ENCODE data around the gene RNF207.

DNA sequence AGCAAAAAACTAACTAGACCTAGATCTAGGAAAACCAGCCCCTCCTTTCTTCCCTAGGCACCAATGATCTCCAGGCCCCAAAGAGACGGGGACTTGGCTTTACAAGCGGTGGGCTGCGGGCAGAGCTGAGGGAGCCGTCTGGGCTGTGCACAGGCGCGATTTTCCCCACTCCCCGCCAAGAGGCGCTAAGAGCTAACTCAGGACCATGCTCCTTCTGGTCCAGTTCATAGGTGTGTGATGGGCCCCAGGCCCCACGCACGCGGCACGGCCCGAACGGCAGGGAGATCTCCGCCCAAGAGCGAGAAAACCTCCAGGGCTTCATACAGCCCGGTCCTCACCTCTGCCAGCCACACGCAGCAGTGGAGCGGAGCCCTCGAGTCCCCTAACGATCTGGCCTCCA lies 62.5 kb downstream of the RNF207 start:
- TF ChIP-seq, protein P1, sequence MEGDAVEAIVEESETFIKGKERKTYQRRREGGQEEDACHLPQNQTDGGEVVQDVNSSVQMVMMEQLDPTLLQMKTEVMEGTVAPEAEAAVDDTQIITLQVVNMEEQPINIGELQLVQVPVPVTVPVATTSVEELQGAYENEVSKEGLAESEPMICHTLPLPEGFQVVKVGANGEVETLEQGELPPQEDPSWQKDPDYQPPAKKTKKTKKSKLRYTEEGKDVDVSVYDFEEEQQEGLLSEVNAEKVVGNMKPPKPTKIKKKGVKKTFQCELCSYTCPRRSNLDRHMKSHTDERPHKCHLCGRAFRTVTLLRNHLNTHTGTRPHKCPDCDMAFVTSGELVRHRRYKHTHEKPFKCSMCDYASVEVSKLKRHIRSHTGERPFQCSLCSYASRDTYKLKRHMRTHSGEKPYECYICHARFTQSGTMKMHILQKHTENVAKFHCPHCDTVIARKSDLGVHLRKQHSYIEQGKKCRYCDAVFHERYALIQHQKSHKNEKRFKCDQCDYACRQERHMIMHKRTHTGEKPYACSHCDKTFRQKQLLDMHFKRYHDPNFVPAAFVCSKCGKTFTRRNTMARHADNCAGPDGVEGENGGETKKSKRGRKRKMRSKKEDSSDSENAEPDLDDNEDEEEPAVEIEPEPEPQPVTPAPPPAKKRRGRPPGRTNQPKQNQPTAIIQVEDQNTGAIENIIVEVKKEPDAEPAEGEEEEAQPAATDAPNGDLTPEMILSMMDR (IDR thresholded peaks at IDR 0.05; ENCODE audit: low read depth, low read length, missing input control), result no peak
- TF ChIP-seq TAF1 (conservative IDR thresholded peaks at IDR 0.05), result no peak
- TF ChIP-seq, protein P2, sequence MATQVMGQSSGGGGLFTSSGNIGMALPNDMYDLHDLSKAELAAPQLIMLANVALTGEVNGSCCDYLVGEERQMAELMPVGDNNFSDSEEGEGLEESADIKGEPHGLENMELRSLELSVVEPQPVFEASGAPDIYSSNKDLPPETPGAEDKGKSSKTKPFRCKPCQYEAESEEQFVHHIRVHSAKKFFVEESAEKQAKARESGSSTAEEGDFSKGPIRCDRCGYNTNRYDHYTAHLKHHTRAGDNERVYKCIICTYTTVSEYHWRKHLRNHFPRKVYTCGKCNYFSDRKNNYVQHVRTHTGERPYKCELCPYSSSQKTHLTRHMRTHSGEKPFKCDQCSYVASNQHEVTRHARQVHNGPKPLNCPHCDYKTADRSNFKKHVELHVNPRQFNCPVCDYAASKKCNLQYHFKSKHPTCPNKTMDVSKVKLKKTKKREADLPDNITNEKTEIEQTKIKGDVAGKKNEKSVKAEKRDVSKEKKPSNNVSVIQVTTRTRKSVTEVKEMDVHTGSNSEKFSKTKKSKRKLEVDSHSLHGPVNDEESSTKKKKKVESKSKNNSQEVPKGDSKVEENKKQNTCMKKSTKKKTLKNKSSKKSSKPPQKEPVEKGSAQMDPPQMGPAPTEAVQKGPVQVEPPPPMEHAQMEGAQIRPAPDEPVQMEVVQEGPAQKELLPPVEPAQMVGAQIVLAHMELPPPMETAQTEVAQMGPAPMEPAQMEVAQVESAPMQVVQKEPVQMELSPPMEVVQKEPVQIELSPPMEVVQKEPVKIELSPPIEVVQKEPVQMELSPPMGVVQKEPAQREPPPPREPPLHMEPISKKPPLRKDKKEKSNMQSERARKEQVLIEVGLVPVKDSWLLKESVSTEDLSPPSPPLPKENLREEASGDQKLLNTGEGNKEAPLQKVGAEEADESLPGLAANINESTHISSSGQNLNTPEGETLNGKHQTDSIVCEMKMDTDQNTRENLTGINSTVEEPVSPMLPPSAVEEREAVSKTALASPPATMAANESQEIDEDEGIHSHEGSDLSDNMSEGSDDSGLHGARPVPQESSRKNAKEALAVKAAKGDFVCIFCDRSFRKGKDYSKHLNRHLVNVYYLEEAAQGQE (IDR thresholded peaks at IDR 0.05), result no peak
- no peak for TF ChIP-seq SP1 (IDR thresholded peaks at IDR 0.05)
- TF ChIP-seq, protein P3, sequence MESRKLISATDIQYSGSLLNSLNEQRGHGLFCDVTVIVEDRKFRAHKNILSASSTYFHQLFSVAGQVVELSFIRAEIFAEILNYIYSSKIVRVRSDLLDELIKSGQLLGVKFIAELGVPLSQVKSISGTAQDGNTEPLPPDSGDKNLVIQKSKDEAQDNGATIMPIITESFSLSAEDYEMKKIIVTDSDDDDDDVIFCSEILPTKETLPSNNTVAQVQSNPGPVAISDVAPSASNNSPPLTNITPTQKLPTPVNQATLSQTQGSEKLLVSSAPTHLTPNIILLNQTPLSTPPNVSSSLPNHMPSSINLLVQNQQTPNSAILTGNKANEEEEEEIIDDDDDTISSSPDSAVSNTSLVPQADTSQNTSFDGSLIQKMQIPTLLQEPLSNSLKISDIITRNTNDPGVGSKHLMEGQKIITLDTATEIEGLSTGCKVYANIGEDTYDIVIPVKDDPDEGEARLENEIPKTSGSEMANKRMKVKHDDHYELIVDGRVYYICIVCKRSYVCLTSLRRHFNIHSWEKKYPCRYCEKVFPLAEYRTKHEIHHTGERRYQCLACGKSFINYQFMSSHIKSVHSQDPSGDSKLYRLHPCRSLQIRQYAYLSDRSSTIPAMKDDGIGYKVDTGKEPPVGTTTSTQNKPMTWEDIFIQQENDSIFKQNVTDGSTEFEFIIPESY (IDR thresholded peaks at IDR 0.05), result no peak
- TF ChIP-seq YY1 (IDR thresholded peaks at IDR 0.05), result no peak
- TF ChIP-seq, protein P4, sequence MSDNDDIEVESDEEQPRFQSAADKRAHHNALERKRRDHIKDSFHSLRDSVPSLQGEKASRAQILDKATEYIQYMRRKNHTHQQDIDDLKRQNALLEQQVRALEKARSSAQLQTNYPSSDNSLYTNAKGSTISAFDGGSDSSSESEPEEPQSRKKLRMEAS (IDR thresholded peaks at IDR 0.05), result no peak
- no peak for TF ChIP-seq HNF4G (IDR thresholded peaks at IDR 0.05)
- TF ChIP-seq GABPA (IDR thresholded peaks at IDR 0.05 in 1 of 2, conservative IDR thresholded peaks at IDR 0.05 in 1 of 2), result no peak
- no peak for TF ChIP-seq FOXA2 (IDR thresholded peaks at IDR 0.05)
- no peak for TF ChIP-seq JUND (IDR thresholded peaks at IDR 0.05)
